GM19467 (cell line): ENCODE results near the gene ZNF587B.
"Not testable (repeated sequence)": the region's sequence is repeated elsewhere in the genome, so short reads cannot be mapped to it uniquely, and the experiment has no call there.

Source experiments
- ATAC-seq: cut with Tn5 transposase; IDR thresholded peaks from one replicate; pipeline ENCODE4 v1.9.1; 2021; ENCODE audit warnings: mild to moderate bottlenecking, moderate library complexity; ENCODE audit not compliant: unreplicated experiment

The ZNF587B gene

DNA sequence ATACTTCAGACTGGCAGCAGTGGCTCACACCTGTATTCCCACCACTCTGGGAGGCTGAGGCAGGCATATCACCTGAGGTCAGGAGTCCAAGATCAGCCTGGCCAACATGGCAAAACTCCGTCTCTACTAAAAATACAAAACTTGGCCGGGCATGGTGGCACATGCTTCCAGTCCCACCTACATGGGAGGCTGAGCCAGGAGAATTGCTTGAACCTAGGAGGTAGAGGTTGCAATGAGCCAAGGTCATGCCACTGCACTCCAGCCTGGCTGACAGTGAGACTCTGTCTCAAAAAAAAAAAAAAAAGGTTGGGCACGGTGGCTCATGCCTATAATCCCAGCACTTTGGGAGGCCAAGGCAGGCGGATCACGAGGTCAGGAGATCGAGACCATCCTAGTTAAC, 39.6 kb downstream of the ZNF587B start:
- not testable (repeated sequence) for ATAC-seq

DNA sequence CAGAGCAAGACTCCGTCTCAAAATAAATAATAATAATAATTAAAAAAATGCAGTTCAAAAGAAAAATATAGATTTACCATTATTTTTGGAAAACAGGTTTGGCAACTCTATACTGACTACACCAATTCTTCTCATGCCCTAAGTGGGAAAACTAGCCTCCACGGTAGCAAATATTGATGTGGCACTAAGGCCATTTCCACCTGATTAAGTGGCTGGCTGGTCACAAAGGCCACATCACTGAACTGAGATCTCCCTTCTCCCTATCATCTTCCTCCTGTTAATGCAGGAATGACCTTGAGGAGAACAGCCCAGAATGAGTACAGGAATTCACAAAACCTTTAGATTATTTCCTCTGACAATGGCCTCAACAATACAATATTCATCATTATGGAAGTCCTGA, 40.1 kb downstream of the ZNF587B start:
- ATAC-seq, result no peak

DNA sequence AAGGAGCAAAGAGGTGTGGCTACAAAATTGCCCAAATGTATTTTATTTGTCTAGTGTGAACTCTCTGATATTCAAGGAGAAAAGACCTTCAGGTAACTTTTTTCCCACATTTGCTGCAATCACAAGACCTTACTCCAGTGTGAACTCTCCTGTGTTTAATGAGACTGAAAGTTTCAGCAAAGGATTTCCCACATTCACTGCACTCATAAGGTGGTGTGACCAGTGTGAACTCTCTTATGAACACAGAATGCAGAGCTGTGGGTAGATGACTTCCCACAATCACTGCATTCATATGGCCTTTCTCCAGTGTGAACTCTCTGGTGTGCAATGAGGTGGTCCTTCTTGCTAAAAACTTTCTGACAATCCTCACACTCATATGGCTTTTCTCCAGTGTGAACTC, 42.4 kb downstream of the ZNF587B start:
- no peak for ATAC-seq

DNA sequence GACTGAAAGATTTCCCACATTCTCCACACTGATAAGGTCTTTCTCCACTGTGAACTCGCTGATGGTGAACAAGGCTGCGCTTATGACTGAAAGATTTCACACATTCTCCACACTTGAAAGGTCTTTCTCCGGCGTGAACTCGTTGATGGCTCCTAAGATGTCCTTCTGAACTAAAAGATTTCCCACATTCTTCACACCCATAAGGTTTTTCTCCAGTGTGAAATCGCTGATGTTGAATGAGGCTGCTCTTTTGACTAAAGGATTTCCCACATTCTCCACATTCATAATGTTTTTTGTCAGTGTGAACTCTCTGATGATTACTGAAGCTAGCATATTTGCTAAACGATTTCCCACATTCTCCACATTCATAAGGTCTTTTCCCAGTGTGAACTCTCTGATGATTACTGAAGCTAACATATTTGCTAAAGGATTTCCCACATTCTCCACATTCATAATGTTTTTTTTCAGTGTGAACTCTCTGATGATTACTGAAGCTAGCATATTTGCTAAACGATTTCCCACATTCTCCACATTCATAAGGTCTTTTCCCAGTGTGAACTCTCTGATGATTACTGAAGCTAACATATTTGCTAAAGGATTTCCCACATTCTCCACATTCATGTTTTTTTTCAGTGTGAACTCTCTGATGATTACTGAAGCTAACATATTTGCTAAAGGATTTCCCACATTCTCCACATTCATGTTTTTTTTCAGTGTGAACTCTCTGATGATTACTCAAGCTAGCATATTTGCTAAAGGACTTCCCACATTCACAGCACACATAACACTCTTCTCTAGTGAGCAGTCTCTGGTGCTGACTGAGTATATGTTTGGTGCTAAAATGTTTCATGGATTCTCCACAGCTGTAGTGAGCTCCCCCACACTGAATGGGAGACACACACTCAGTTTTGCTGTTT, 44.0 kb downstream of the ZNF587B start:
- ATAC-seq, result not testable (repeated sequence)

DNA sequence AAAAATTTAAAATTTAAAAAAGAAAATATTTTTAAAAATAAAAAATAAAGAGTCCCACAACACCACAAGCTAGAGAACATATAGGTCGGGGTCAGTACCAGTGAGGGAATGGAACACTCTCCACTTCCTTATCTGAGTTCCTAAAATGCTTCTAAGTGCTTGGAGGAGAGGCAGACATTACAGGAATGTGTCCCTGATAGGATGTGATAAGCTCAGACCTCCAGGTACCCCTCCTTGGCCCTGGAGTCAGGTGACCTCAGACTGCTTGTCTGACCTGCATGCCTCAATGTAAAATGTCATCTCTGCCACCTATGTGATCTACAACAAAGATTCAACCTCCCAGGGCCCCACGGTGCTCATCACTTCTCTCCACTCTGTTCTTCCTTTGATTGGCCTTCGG, 55.9 kb downstream of the ZNF587B start:
- no peak for ATAC-seq

DNA sequence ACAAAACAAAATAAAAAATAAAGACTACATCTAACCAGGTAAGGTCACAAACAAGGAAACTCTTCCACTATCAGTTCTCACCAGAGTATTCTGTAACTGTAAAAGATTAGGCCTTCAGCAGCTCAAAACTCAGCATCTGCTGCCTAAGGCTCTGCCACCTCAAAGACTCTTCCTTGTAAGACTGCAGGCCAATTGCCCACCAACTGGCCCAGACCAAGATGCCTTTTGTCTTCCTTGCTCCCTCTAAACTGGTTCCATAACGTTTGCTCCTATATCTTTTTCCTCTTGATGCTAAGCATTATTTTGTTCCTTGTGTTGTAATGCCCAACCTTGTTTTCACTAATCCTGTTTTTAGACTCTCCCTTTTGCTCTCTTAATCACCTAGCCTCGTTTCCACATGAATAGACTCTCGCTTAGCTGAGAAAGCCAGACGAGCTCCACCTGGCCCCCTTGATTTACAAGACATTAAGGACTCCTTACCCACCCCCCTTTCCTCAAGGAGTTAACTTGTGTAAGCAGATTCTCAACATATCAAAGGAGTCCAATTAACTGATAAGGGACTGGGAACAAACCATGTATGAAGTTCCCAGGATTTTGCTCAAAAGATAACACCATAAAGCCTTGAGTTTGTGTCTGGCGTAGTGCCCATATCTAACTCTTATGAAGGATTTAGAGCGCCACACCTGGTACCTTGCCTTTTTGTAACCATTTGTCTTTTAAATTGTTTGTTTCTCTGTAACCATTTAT, 57.3 kb downstream of the ZNF587B start:
- no peak for ATAC-seq

DNA sequence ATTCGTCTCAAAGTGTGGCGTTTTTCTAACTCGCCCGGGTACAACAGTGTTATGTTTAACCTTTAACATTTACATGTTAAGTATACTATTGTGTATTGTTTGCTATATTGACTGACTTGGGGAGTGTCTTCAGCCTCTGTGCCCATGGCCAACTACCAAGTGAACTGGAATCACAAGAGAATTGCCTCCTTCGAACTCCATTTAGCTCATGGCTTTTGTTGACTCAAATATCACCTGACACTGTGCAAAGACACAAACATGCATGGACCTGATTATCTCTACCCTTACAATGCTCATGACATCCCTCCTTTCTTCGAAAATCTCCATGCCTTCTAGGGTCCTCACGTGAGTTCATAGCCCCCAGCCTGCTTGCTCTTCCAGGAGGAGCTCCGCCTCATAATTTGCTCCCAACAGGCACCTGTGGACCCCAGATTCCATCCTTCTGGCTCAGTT, 58.0 kb downstream of the ZNF587B start:
- no peak for ATAC-seq

DNA sequence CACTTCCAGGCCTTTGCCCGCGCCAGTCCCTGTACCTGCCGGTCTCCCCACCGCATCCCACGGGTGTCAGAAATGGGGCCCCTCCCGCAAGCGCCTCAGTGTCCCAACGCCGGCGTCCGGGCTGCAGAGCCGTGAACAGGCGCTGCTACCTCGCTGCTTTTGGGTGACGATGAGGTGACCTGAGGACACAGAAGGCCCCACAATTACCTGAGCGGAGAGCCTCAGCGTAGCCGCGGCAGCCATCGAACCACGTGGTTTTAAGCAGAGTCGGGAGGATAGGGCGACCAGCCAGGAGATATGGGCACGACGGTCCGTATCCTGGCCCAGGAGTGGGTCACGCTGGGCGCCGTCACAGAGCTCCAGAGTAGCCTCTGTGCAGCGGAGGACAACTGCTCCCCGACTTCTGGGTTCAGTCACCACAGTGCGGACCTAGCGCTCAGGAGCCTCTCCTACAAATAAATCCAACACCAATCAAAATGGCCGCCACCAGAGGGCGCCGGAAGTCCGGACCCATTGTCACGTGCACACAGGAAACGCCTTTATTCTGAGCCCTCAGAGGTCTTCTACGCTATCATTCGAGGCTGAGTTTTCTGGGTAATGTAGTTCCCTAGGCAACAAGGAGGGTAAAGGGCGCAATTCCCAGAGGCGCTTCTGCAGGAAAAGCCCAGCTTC, 58.6 kb downstream of the ZNF587B start, which contains the start of gene ZNF814:
Gene ZNF814, minus strand, starts transcription at position 478 of the 672 bp plus-strand sequence. Its CDS starts 235 bp downstream, at position 243.
- peak; percentile 56 for ATAC-seq

DNA sequence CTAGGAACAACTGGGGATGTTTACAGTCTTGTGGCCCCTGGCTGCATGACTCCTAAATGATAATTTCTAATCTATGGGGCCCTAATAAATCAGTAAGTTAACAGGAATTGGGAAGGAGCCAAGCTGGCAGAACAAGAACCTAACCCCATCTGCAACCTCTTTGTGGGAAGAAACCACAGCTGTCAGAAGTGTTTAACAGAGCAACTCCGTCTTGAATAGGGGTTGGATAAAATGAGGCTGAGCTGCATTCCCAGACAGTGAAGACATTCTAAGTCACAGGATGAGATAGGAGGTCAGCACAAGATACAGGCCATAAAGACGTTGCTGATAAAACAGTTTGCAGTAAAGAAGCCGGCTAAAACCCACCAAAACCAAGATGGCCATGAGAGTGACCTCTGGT, 60.6 kb downstream of the ZNF587B start:
- not testable (repeated sequence) for ATAC-seq
